Suprapubic skin (tissue), 4 donors: Measurements from ENCODE around the gene CDK13. TPM values are rescaled to one million over a fixed set of nuclear protein-coding genes. Genes with fewer than 3 reads are reported as not detected.

Source experiments
- DNase-seq, 2 donors: peaks; one replicate each; pipeline ENCODE4 v3.0.0-alpha.2; 2019; ENCODE audit warnings: low spot score in 2 of 2
- H3K27ac ChIP-seq: fragments of 200-600 bp; sonication (generic); one replicate; pipeline ENCODE4 v1.5.1; 2019
- H3K27me3 ChIP-seq: fragments of 200-600 bp; sonication (generic); one replicate; pipeline ENCODE4 v1.5.1; 2019
- H3K36me3 ChIP-seq: fragments of 200-600 bp; sonication (generic); one replicate; pipeline ENCODE4 v1.5.1; 2019
- H3K4me1 ChIP-seq: fragments of 200-600 bp; sonication (generic); one replicate; pipeline ENCODE4 v1.5.1; 2019
- H3K4me3 ChIP-seq: fragments of 200-600 bp; sonication (generic); one replicate; pipeline ENCODE4 v1.5.1; 2019; ENCODE audit warnings: mild to moderate bottlenecking
- H3K9me3 ChIP-seq: fragments of 200-600 bp; sonication (generic); one replicate; pipeline ENCODE4 v1.5.1; 2019
- CTCF ChIP-seq, 2 donors: fragments of 200-600 bp in 1 of 2; fragments of 450-650 bp in 1 of 2; sonication (generic) in 1 of 2; IDR thresholded peaks; one replicate each; pipeline ENCODE4 v1.5.1; 2016 to 2019; ENCODE audit warnings: antibody characterized with exemption in 2 of 2, mild to moderate bottlenecking in 1 of 2, moderate library complexity in 1 of 2
- EP300 ChIP-seq: sonication (generic); formaldehyde crosslinking; IDR thresholded peaks from one replicate; pipeline ENCODE4 v1.6.1; 2017; ENCODE audit warnings: antibody characterized with exemption
- POLR2A ChIP-seq, 2 donors: fragments of 450-650 bp; IDR thresholded peaks; one replicate each; pipeline ENCODE4 v1.6.1; 2017; ENCODE audit warnings: antibody characterized with exemption in 2 of 2, mild to moderate bottlenecking in 2 of 2, moderate library complexity in 2 of 2
- POLR2AphosphoS5 ChIP-seq, 3 donors: sonication (generic); formaldehyde crosslinking; IDR thresholded peaks; one replicate each; pipeline ENCODE4 v1.6.1; 2017; ENCODE audit warnings: antibody characterized with exemption in 3 of 3
- WGBS: methylation state at CpG from one replicate; pipeline ENCODE4 v1.1.5; 2018; 5-methylcytosine and 5-hydroxymethylcytosine counted together
- total RNA-seq, 4 donors: library from RNA; depleted of rRNA; stranded (reverse); fragments of >200 nt; gene quantifications; one replicate each; pipeline ENCODE4 v1.1.0, GENCODE V29; 2016

CDK13 gene
- total RNA-seq, 4 donors from 2014 or later: 47.1 to 123 (median 75.5) TPM

- no peaks in the 10 kb centered on the region for H3K4me1 ChIP-seq
- H3K4me3 ChIP-seq: no peak overlapping the region
- no peaks in the 10 kb centered on the region for H3K9me3 ChIP-seq
- DNase-seq: no peak
- H3K27ac ChIP-seq: no peak overlapping the region
- 91% methylated on average over 4 of the region's 4 CpGs for WGBS
- H3K27me3 ChIP-seq: no peaks in the 10 kb centered on the region
- TF ChIP-seq POLR2AphosphoS5 (IDR thresholded peaks at IDR 0.05) (no peak), CTCF (IDR thresholded peaks at IDR 0.05) (no peak), EP300 (no peak), POLR2A (IDR thresholded peaks at IDR 0.05) (no peak)
- peaks cover 19% of the 10 kb centered on the region for H3K36me3 ChIP-seq
Measured at GRCh38 chr7:40027545-40027944, 77.5 kb downstream of the CDK13 start.

- DNase-seq: no peak
- H3K27me3 ChIP-seq: no peaks in the 10 kb centered on the region
- TF ChIP-seq POLR2AphosphoS5 (IDR thresholded peaks at IDR 0.05) (no peak), POLR2A (IDR thresholded peaks at IDR 0.05) (no peak), EP300 (no peak), CTCF (IDR thresholded peaks at IDR 0.05) (no peak)
- H3K36me3 ChIP-seq: peaks cover 10% of the 10 kb centered on the region
- no peak overlapping the region for H3K4me3 ChIP-seq
- no peaks in the 10 kb centered on the region for H3K9me3 ChIP-seq
- 56% methylated on average over 1 of the region's 1 CpG for WGBS
- H3K4me1 ChIP-seq: no peaks in the 10 kb centered on the region
- H3K27ac ChIP-seq: no peak overlapping the region
Measured at GRCh38 chr7:40033826-40034225, 83.8 kb downstream of the CDK13 start.

GRCh38 chr7:40041456-40041855 is 91.4 kb downstream of the CDK13 start:
- DNase-seq: no peak
- TF ChIP-seq CTCF (IDR thresholded peaks at IDR 0.05) (no peak), POLR2A (IDR thresholded peaks at IDR 0.05) (no peak), POLR2AphosphoS5 (IDR thresholded peaks at IDR 0.05) (no peak), EP300 (no peak)
- 96% methylated on average over 2 of the region's 2 CpGs for WGBS
- no peaks in the 10 kb centered on the region for H3K27me3 ChIP-seq
- H3K9me3 ChIP-seq: no peaks in the 10 kb centered on the region
- no peak overlapping the region for H3K27ac ChIP-seq
- H3K4me3 ChIP-seq: no peak overlapping the region
- no peaks in the 10 kb centered on the region for H3K4me1 ChIP-seq
- peaks cover 13% of the 10 kb centered on the region for H3K36me3 ChIP-seq

GRCh38 chr7:40043164-40043563 is 93.1 kb downstream of the CDK13 start:
- 89% methylated on average over 2 of the region's 2 CpGs for WGBS
- DNase-seq: no peak
- no peak overlapping the region for H3K27ac ChIP-seq
- no peaks in the 10 kb centered on the region for H3K9me3 ChIP-seq
- no peak overlapping the region for H3K4me3 ChIP-seq
- H3K27me3 ChIP-seq: no peaks in the 10 kb centered on the region
- no peaks in the 10 kb centered on the region for H3K4me1 ChIP-seq
- no peak for TF ChIP-seq CTCF (IDR thresholded peaks at IDR 0.05)
- TF ChIP-seq POLR2A (IDR thresholded peaks at IDR 0.05): no peak
- no peak for TF ChIP-seq POLR2AphosphoS5 (IDR thresholded peaks at IDR 0.05)
- peaks cover 16% of the 10 kb centered on the region for H3K36me3 ChIP-seq

- H3K4me1 ChIP-seq: no peaks in the 10 kb centered on the region
- no peak overlapping the region for H3K4me3 ChIP-seq
- no peaks in the 10 kb centered on the region for H3K9me3 ChIP-seq
- peaks cover 14% of the 10 kb centered on the region for H3K36me3 ChIP-seq
- TF ChIP-seq CTCF (IDR thresholded peaks at IDR 0.05) (no peak), EP300 (no peak), POLR2AphosphoS5 (IDR thresholded peaks at IDR 0.05) (no peak), POLR2A (IDR thresholded peaks at IDR 0.05) (no peak)
- H3K27me3 ChIP-seq: no peaks in the 10 kb centered on the region
- no peak overlapping the region for H3K27ac ChIP-seq
- DNase-seq: no peak
- WGBS: 78% methylated on average over 1 of the region's 1 CpG
Measured at GRCh38 chr7:40047661-40048060, 97.6 kb downstream of the CDK13 start.
